ENCODE measurements around the gene TPX2. TPM values are rescaled to one million over a fixed set of nuclear protein-coding genes. Genes with fewer than 3 reads are reported as not detected.

Gene TPX2
- total RNA-seq, 4 donors from 2014 or later, result 4.4 to 11.2 (median 9.7) TPM

DNA sequence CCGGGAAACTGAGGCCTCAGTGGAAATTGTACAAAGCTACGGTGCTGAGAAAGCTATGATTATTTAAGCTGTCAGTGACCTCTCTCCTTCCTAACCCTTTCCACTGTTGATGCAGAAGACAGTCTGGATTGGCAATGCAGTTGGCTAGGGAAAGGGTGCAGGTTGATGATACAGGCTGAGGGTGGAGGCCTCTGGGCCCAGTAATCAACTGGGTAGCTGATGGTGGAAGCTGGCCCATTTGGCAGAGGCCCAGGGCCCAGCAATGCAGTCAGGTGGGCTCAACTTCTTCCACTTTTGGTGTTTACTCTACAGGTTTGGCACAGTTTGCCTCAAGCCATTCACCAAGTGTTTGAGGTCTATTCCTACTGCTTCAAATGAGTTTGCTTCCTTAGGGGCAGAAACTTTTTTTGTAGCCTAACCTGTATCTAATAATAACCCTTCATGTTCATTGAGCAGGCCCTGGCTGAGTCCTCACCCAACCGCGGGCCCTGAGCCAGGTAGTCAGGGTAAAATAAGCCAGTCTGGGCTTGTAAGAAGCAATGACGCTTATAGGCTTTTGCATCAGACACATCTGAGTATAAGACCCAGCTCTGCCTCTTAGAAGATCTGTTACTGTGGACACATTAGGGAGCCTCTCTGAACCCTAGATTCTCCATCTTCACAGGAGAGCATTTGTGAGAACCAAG, 28.5 kb upstream of the TPX2 start:
- H3K27me3 ChIP-seq, result no peaks in the 10 kb centered on the region
- peak in 1 of 2 donors; percentile 70 for DNase-seq (ENCODE audit: low spot score in 2 of 2)
- H3K9me3 ChIP-seq, result no peaks in the 10 kb centered on the region
- TF ChIP-seq POLR2A (IDR thresholded peaks at IDR 0.05) (no peak), POLR2AphosphoS5 (IDR thresholded peaks at IDR 0.05) (peak in 2 of 3 donors; percentile 17 to 62)
- WGBS, result 55% methylated on average over 5 of the region's 5 CpGs
- H3K4me1 ChIP-seq, result peaks cover 83% of the 10 kb centered on the region
- peaks cover 22% of the 10 kb centered on the region for H3K36me3 ChIP-seq
- peak overlapping the region; percentile 98 for H3K27ac ChIP-seq
- no peak overlapping the region for H3K4me3 ChIP-seq

DNA sequence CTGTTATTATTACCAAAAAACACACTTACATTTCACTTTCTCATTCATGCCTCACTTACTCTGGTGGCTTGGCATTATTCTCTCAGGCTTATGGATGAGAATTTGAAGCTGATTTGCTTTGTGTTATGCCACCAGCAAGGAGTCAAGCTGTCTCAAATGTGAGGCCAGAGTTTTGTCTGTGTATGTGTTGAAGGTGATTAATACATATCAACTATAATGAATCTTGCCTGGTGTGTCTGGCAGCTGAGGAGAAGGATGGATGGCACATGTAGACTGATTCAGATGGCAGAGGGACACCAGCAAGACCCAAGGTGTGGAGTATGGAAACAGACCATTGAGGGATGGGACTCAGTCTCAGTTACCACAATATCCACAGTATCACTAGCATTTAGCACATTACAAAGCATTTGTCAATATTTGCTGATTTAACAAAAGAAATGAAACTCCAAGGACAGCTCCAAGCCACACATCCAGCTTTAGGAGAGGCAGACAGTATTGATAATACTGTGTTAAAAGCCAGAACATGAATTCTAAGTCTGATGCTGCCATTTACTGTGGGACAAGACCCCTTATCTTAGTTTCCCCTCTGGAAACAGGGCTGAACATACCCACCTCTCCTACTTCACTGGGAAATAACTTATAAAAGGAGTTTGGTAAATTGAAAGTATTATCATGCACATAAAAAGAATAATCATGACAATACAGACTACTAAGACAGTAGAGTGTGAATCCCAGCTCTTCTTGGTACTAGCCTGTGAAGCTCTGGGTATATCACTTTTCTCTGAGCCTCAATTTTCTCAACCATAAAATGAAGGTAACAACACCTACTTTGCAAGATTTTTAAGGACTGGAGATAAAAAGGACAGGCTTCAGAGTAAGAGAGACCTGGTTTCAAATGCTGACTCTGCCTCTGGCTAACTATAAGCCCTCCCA, 27.6 kb upstream of the TPX2 start:
- Histone ChIP-seq H3K27ac (peak overlapping the region; percentile 98), H3K9me3 (no peaks in the 10 kb centered on the region), H3K27me3 (no peaks in the 10 kb centered on the region), H3K36me3 (peaks cover 15% of the 10 kb centered on the region), H3K4me1 (peaks cover 83% of the 10 kb centered on the region), H3K4me3 (no peak overlapping the region)
- no peak for TF ChIP-seq POLR2A (IDR thresholded peaks at IDR 0.05)
- TF ChIP-seq EP300 (IDR thresholded peaks at IDR 0.05), result no peak
- no peak for TF ChIP-seq POLR2AphosphoS5 (IDR thresholded peaks at IDR 0.05)
- TF ChIP-seq, protein P1, sequence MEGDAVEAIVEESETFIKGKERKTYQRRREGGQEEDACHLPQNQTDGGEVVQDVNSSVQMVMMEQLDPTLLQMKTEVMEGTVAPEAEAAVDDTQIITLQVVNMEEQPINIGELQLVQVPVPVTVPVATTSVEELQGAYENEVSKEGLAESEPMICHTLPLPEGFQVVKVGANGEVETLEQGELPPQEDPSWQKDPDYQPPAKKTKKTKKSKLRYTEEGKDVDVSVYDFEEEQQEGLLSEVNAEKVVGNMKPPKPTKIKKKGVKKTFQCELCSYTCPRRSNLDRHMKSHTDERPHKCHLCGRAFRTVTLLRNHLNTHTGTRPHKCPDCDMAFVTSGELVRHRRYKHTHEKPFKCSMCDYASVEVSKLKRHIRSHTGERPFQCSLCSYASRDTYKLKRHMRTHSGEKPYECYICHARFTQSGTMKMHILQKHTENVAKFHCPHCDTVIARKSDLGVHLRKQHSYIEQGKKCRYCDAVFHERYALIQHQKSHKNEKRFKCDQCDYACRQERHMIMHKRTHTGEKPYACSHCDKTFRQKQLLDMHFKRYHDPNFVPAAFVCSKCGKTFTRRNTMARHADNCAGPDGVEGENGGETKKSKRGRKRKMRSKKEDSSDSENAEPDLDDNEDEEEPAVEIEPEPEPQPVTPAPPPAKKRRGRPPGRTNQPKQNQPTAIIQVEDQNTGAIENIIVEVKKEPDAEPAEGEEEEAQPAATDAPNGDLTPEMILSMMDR (IDR thresholded peaks at IDR 0.05), result no peak
- no peak for DNase-seq (ENCODE audit: low spot score in 2 of 2)

DNA sequence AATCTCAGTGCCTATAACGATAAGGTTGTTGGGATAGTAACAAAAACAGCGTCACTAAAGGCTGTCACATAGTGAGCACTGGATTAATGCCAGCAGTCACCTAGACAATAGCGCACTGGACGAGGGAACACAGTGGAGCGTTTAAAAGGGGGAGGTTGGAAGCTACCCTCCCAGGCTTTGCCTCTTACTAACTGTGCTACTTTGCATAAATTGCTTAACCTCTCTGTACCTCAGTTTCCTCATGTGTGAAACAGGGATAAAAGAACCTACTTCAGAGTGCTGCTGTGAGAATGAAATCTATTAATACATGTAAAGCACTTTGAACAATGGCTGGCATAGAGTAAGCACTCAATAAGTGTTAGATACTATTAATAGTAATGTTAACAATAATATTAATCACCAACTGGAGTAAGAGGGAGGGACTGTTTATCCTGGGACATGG, 27.0 kb upstream of the TPX2 start:
- no peak for TF ChIP-seq POLR2AphosphoS5 (IDR thresholded peaks at IDR 0.05)
- TF ChIP-seq, protein P1 (IDR thresholded peaks at IDR 0.05), result no peak
- TF ChIP-seq POLR2A (IDR thresholded peaks at IDR 0.05), result no peak
- TF ChIP-seq EP300 (IDR thresholded peaks at IDR 0.05), result no peak
- no peak for DNase-seq (ENCODE audit: low spot score in 2 of 2)
- 32% methylated on average over 5 of the region's 5 CpGs for WGBS
- Histone ChIP-seq H3K4me1 (peaks cover 89% of the 10 kb centered on the region), H3K36me3 (peaks cover 9% of the 10 kb centered on the region), H3K4me3 (no peak overlapping the region), H3K27me3 (no peaks in the 10 kb centered on the region), H3K27ac (peak overlapping the region; percentile 98), H3K9me3 (no peaks in the 10 kb centered on the region)

DNA sequence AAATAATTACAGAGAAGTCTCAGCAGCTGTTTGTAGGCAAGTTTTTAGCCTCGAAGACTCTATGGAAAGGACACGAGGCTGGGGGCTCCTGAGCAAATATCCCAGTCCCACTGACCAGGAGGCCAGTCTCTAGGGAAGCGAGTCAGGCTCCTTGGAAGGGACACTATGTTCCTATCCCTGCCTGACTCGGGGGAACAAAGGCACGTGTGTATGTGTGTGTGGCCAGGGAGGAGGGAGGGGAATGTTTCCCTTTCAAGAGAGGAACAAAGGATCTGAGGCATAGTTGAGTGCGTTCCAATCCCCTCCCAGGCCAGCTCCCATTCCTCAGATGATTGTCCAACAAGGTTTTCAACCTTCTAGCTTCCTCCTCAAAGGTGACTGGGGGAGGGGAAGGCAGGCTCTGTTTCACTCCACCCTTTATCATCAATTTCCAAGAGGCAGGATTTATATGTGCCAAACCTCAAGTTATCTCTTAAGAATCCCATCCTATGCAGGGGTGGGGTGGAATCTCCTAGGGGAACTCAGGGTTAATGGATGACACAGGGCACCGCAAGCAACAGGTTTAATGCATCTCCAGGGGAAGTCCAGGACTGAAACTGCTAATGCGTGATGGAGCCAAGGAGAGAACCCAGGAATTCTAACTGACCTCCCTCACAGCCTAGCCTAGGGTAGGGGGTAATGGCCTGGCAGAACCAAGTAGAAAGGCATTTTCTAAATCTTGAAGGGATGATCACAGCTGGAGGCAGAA, 26.4 kb upstream of the TPX2 start:
- WGBS, result 12% methylated on average over 8 of the region's 8 CpGs
- H3K27me3 ChIP-seq, result no peaks in the 10 kb centered on the region
- H3K27ac ChIP-seq, result peak overlapping the region; percentile 98
- H3K4me1 ChIP-seq, result peaks cover 95% of the 10 kb centered on the region
- peaks cover 5% of the 10 kb centered on the region for H3K36me3 ChIP-seq
- DNase-seq (ENCODE audit: low spot score in 2 of 2), result peak; percentile 91 to 96
- peak overlapping the region; percentile 34 for H3K4me3 ChIP-seq
- peak; percentile 26 to 99 (median 96) for TF ChIP-seq POLR2AphosphoS5 (IDR thresholded peaks at IDR 0.05)
- TF ChIP-seq, protein P1 (IDR thresholded peaks at IDR 0.05), result no peak
- TF ChIP-seq POLR2A (IDR thresholded peaks at IDR 0.05), result no peak
- TF ChIP-seq EP300 (IDR thresholded peaks at IDR 0.05), result peak; percentile 96
- no peaks in the 10 kb centered on the region for H3K9me3 ChIP-seq
